PC-3 (cell line): Measurements from ENCODE around the gene ZG16. TPM values are rescaled to one million over a fixed set of nuclear protein-coding genes. Genes with fewer than 3 reads are reported as not detected.
"Not testable (repeated sequence)": the region's sequence is repeated elsewhere in the genome, so short reads cannot be mapped to it uniquely, and the experiment has no call there.

Experiments
- ATAC-seq: fragments of 200-7000 bp; cut with Tn5 transposase; 2 replicates; pipeline ENCODE4 v1.9.1; 2020; ENCODE audit warnings: mild to moderate bottlenecking, moderate library complexity
- BruUV-seq: library from RNA; stranded (reverse); fragments of 400-500 nt; replicated peaks from 2 replicates; lab custom pipeline; 2021; lab: Mats Ljungman, UMichigan
- CTCF ChIA-PET: fragments of 300-600 bp; sonication (Branson Sonifier 250); formaldehyde crosslinking; loops from one replicate; lab custom pipeline; 2022; ENCODE audit warnings: antibody characterized with exemption; lab: Charles Lee
- POLR2A ChIA-PET: fragments of 300-600 bp; sonication (Branson Sonifier 250); formaldehyde crosslinking; loops from one replicate; lab custom pipeline; 2022; ENCODE audit warnings: antibody characterized with exemption; ENCODE audit not compliant: unreplicated experiment; lab: Charles Lee
- DNase-seq: peaks from one replicate; pipeline ENCODE4 v3.0.0-alpha.2; 2015
- H2AFZ ChIP-seq: fragments of 300-600 bp; sonication (generic); 2 replicates; pipeline ENCODE4 v1.6.0; 2016; ENCODE audit warnings: antibody characterized with exemption, low read length
- H3F3A ChIP-seq: fragments of 300-600 bp; sonication (generic); one replicate; pipeline ENCODE4 v1.6.0; 2017; ENCODE audit warnings: antibody characterized with exemption, low read length, control low read depth, mild to moderate bottlenecking; ENCODE audit not compliant: unreplicated experiment
- H3K27ac ChIP-seq: fragments of 300-600 bp; sonication (generic); 2 replicates; pipeline ENCODE4 v1.5.1; 2016; ENCODE audit warnings: mild to moderate bottlenecking, low read length
- H3K27me3 ChIP-seq: fragments of 300-600 bp; sonication (generic); 2 replicates; pipeline ENCODE4 v1.6.1; 2016; ENCODE audit warnings: low read length, mixed read lengths
- H3K36me3 ChIP-seq: fragments of 300-600 bp; sonication (generic); 2 replicates; pipeline ENCODE4 v1.6.1; 2016; ENCODE audit warnings: low read depth, mixed run types, low read length, mixed read lengths
- H3K4me1 ChIP-seq: fragments of 300-600 bp; sonication (generic); 2 replicates; pipeline ENCODE4 v1.5.1; 2016; ENCODE audit warnings: low read length; ENCODE audit not compliant: insufficient read depth
- H3K4me2 ChIP-seq: fragments of 300-600 bp; sonication (generic); 2 replicates; pipeline ENCODE4 v1.6.0; 2016; ENCODE audit warnings: low read length
- H3K4me3 ChIP-seq: fragments of 300-600 bp; sonication (generic); 2 replicates; pipeline ENCODE4 v1.5.1; 2016; ENCODE audit warnings: mild to moderate bottlenecking, low read length, mixed read lengths
- H3K79me2 ChIP-seq: fragments of 300-600 bp; sonication (generic); 2 replicates; pipeline ENCODE4 v1.6.1; 2017; ENCODE audit warnings: low read length, mixed read lengths
- H3K9ac ChIP-seq: fragments of 300-600 bp; sonication (generic); 2 replicates; pipeline ENCODE4 v1.6.0; 2016; ENCODE audit warnings: mild to moderate bottlenecking, low read length
- H3K9me2 ChIP-seq: fragments of 300-600 bp; sonication (generic); replicated peaks from 2 replicates; pipeline ENCODE4 v1.6.1; 2016; ENCODE audit warnings: mixed run types, low read length, mixed read lengths
- H3K9me3 ChIP-seq: fragments of 300-600 bp; sonication (generic); 2 replicates; pipeline ENCODE4 v1.6.1; 2016; ENCODE audit warnings: low read length, mixed read lengths
- H4K20me1 ChIP-seq: fragments of 300-600 bp; sonication (generic); 2 replicates; pipeline ENCODE4 v1.6.1; 2016; ENCODE audit warnings: low read length, mixed read lengths
- CTCF ChIP-seq: fragments of 300-600 bp; sonication (generic); conservative IDR thresholded peaks from 2 replicates; pipeline ENCODE4 v1.5.1; 2017; ENCODE audit warnings: antibody characterized with exemption, low read depth, mild to moderate bottlenecking, low read length
- EZH2 ChIP-seq: fragments of 300-600 bp; sonication (generic); IDR thresholded peaks from one replicate; pipeline ENCODE4 v1.6.1; 2017; ENCODE audit warnings: antibody characterized with exemption, mild to moderate bottlenecking, low read length; ENCODE audit not compliant: unreplicated experiment
- EZH2phosphoT487 ChIP-seq: fragments of 300-600 bp; sonication (generic); IDR thresholded peaks from 2 replicates; pipeline ENCODE4 v1.6.1; 2018; ENCODE audit warnings: mild to moderate bottlenecking, antibody characterized with exemption, low read length, borderline replicate concordance
- intact Hi-C: fragments of 100-400 bp; cut with micrococcal nuclease; formaldehyde crosslinking; loops from 2 replicates; pipeline ENCODE4 v1.9.0; 2023
- total RNA-seq: library from RNA; depleted of rRNA; stranded (reverse); fragments of >200 nt; gene quantifications from 2 replicates; pipeline ENCODE4 v1.2.3, GENCODE V29; 2014

Gene ZG16
- total RNA-seq, 1 experiment from 2014 or later = not detected

GRCh38 chr16:29747947-29748759 lies 29.9 kb upstream of the ZG16 start:
- no peak overlapping the region for H3K27ac ChIP-seq
- H3K79me2 ChIP-seq = no peaks in the 10 kb centered on the region
- H3K9ac ChIP-seq = no peak overlapping the region
- DNase-seq (no peak), ATAC-seq (no peak)
- BruUV-seq = no TSS peak
- no peaks in the 10 kb centered on the region for H3K27me3 ChIP-seq
- H3K9me2 ChIP-seq = no peaks in the 10 kb centered on the region
- H3F3A ChIP-seq = no peaks in the 10 kb centered on the region
- no peaks in the 10 kb centered on the region for H3K36me3 ChIP-seq
- ChIA-PET POLR2A (no interaction called here), CTCF (no interaction called here)
- no peak overlapping the region for H2AFZ ChIP-seq
- H4K20me1 ChIP-seq = no peaks in the 10 kb centered on the region
- no peak for TF ChIP-seq EZH2
- no peak for TF ChIP-seq CTCF
- TF ChIP-seq EZH2phosphoT487 = no peak
- no peak overlapping the region for H3K4me3 ChIP-seq
- H3K4me2 ChIP-seq = no peak overlapping the region
- H3K4me1 ChIP-seq = no peaks in the 10 kb centered on the region
- intact Hi-C loops = no loop called here
- H3K9me3 ChIP-seq = no peaks in the 10 kb centered on the region

- POLR2A ChIA-PET, H3K27me3 ChIP-seq, H3F3A ChIP-seq, H3K4me3 ChIP-seq, H3K9ac ChIP-seq, H3K36me3 ChIP-seq, H4K20me1 ChIP-seq, H3K4me1 ChIP-seq, H3K9me3 ChIP-seq, DNase-seq, H3K79me2 ChIP-seq, BruUV-seq, H3K9me2 ChIP-seq, H2AFZ ChIP-seq, ATAC-seq, intact Hi-C loops, H3K27ac ChIP-seq, CTCF ChIA-PET, H3K4me2 ChIP-seq: not testable (repeated sequence)
Observed at GRCh38 chr16:29748760-29749149, 29.3 kb upstream of the ZG16 start.

- Histone ChIP-seq H3K27ac (no peak overlapping the region), H3K36me3 (no peaks in the 10 kb centered on the region), H3K9ac (no peak overlapping the region), H3K4me3 (no peak overlapping the region), H3K27me3 (no peaks in the 10 kb centered on the region), H3F3A (no peaks in the 10 kb centered on the region), H3K9me3 (no peaks in the 10 kb centered on the region), H4K20me1 (no peaks in the 10 kb centered on the region), H3K9me2 (no peaks in the 10 kb centered on the region), H3K4me1 (no peaks in the 10 kb centered on the region), H3K79me2 (no peaks in the 10 kb centered on the region), H3K4me2 (no peak overlapping the region), H2AFZ (no peak overlapping the region)
- ChIA-PET CTCF (no interaction called here), POLR2A (no interaction called here)
- no peak for DNase-seq
- no peak for TF ChIP-seq CTCF
- no peak for TF ChIP-seq EZH2phosphoT487
- TF ChIP-seq EZH2 = no peak
- intact Hi-C loops = no loop called here
- no TSS peak for BruUV-seq
- no peak for ATAC-seq
Observed at GRCh38 chr16:29753516-29753915, 24.5 kb upstream of the ZG16 start.
